Glutamatergic neuron (in vitro differentiated cells): ENCODE data around the gene CCDC33. TPM values are rescaled to one million over a fixed set of nuclear protein-coding genes. Genes with fewer than 3 reads are reported as not detected.

Experiments
- DNase-seq: peaks from one replicate; pipeline ENCODE4 v3.0.0; 2022
- H3K27ac Mint-ChIP-seq: one replicate; pipeline ENCODE4 v1.8.0; 2020; ENCODE audit warnings: mild to moderate bottlenecking, mixed read lengths, inconsistent platforms; ENCODE audit not compliant: unreplicated experiment
- H3K27me3 Mint-ChIP-seq: one replicate; pipeline ENCODE4 v1.8.0; 2020; ENCODE audit warnings: mild to moderate bottlenecking, moderate library complexity, mixed read lengths, inconsistent platforms; ENCODE audit not compliant: unreplicated experiment
- H3K36me3 Mint-ChIP-seq: one replicate; pipeline ENCODE4 v1.8.0; 2020; ENCODE audit warnings: mild to moderate bottlenecking, mixed read lengths, inconsistent platforms; ENCODE audit not compliant: unreplicated experiment
- H3K4me1 Mint-ChIP-seq: one replicate; pipeline ENCODE4 v1.8.0; 2020; ENCODE audit warnings: mild to moderate bottlenecking, low read depth, mixed read lengths, inconsistent platforms; ENCODE audit not compliant: unreplicated experiment
- H3K4me3 Mint-ChIP-seq: one replicate; pipeline ENCODE4 v1.8.0; 2020; ENCODE audit warnings: mild to moderate bottlenecking, mixed read lengths, inconsistent platforms; ENCODE audit not compliant: unreplicated experiment
- H3K9me3 Mint-ChIP-seq: one replicate; pipeline ENCODE4 v1.8.0; 2020; ENCODE audit warnings: mild to moderate bottlenecking, moderate library complexity, mixed read lengths, inconsistent platforms; ENCODE audit not compliant: unreplicated experiment
- CTCF ChIP-seq: fragments of 200-600 bp; sonication (generic); IDR thresholded peaks from one replicate; pipeline ENCODE4 v1.5.0; 2021; ENCODE audit not compliant: partially characterized antibody, unreplicated experiment
- long read RNA-seq: library from polyadenylated mRNA; unstranded; transcript quantifications from one replicate; pipeline ENCODE4 v2.0.0, GENCODE V29; 2020; ENCODE audit not compliant: unreplicated experiment
- total RNA-seq: library from RNA; stranded (reverse); fragmentation: NEBNext Ultra II Directional; extraction: Animal tissue kit (Norgen Biotek cat#: 25700); gene quantifications from one replicate; pipeline ENCODE4 v1.2.1, GENCODE V29; 2021; ENCODE audit not compliant: unreplicated experiment

The CCDC33 gene
- total RNA-seq = 0.49 TPM
- long read RNA-seq = 0 reads

DNA sequence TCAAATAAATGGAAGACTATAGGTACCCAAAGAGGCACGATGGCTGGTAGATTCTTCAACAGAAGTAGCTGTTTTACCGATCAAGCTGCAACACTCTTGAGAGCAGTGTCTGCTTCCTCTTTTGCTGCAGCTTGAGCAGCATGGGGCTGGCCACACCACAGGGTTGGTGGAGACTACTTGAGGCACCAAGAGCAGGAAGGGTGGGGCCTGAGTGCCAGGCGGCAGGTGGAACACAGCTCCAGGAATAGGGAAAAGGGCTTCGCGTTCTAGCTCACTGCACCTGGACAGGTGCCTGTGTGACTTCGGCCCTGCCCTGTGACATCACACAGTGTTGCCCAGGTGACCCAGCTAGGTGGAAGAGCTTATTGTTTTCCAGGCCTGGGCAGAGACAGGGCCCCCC is at the start of gene CCDC33:
Gene CCDC33 (plus strand): TSS at position 365 of the 400 bp plus-strand sequence. CDS start 394 bp downstream, outside the sequence.
- peaks cover 11% of the 10 kb centered on the region for H3K27me3 Mint-ChIP-seq
- H3K9me3 Mint-ChIP-seq = peaks cover 2% of the 10 kb centered on the region
- no peak within 1 kb of the TSS for H3K27ac Mint-ChIP-seq
- no peak for DNase-seq
- no peaks in the 10 kb centered on the region for H3K36me3 Mint-ChIP-seq
- H3K4me1 Mint-ChIP-seq = peaks cover 22% of the 10 kb centered on the region
- no peak for TF ChIP-seq CTCF
- no peak within 1 kb of the TSS for H3K4me3 Mint-ChIP-seq

DNA sequence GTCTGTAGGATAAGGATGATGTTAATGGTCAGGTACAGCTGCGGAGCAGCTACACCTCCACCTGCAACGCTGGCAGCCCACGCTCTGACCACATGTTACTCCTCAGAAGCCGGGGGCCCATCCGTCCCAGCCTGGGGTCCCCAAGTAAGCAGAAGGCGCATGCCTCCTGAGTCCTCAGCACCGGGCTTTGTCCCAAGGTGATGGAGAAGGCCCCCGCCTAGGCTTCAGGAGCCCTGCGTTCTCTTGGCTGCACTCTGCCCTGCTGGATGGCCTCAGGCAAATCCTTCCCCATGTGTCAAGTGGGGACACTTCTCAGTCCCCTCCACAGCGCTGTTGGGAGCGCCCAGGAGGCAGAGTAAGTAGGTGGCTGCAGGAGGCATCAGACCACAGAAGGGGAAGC is 47.9 kb upstream of the CCDC33 start:
- no peak for DNase-seq
- H3K36me3 Mint-ChIP-seq = no peaks in the 10 kb centered on the region
- no peak for TF ChIP-seq CTCF

GRCh38 chr15:74191798-74192197 is 44.3 kb upstream of the CCDC33 start:
- peaks cover 5% of the 10 kb centered on the region for H3K9me3 Mint-ChIP-seq
- TF ChIP-seq CTCF = no peak

More for the DNA sequence above, 47.9 kb upstream of the CCDC33 start:
- peaks cover 18% of the 10 kb centered on the region for H3K4me1 Mint-ChIP-seq
- no peak overlapping the region for H3K27ac Mint-ChIP-seq
- peaks cover 9% of the 10 kb centered on the region for H3K9me3 Mint-ChIP-seq
- H3K4me3 Mint-ChIP-seq = no peak overlapping the region
- H3K27me3 Mint-ChIP-seq = peaks cover 9% of the 10 kb centered on the region

DNA sequence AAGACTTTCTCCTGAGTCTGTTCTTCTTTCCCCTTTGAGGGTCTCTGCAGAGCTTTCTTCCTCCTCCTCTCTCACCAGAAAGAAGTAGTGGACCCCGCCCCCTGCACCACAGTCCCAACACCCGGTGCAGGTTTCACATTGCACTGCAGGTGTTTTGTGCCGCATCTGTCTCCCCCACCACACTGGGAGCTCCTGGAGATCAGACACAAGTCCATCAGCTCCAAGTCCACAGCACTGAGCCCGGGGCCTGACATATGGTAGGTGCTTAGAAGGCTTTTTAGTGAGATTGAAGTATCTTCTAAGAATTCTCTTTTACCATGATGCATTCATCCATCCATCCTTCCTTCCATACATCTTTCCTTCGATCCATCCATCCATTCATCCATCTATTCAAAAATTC is 43.4 kb upstream of the CCDC33 start:
- Mint-ChIP-seq H3K4me1 (peaks cover 13% of the 10 kb centered on the region), H3K9me3 (peaks cover 5% of the 10 kb centered on the region), H3K4me3 (peak overlapping the region; percentile 21), H3K36me3 (no peaks in the 10 kb centered on the region), H3K27me3 (peaks cover 8% of the 10 kb centered on the region), H3K27ac (no peak overlapping the region)
- no peak for TF ChIP-seq CTCF
- no peak for DNase-seq

More at GRCh38 chr15:74191798-74192197, 44.3 kb upstream of the CCDC33 start:
- no peak for DNase-seq
- no peak overlapping the region for H3K4me3 Mint-ChIP-seq
- H3K27me3 Mint-ChIP-seq = peaks cover 8% of the 10 kb centered on the region
- peaks cover 16% of the 10 kb centered on the region for H3K4me1 Mint-ChIP-seq
- no peaks in the 10 kb centered on the region for H3K36me3 Mint-ChIP-seq
- no peak overlapping the region for H3K27ac Mint-ChIP-seq

DNA sequence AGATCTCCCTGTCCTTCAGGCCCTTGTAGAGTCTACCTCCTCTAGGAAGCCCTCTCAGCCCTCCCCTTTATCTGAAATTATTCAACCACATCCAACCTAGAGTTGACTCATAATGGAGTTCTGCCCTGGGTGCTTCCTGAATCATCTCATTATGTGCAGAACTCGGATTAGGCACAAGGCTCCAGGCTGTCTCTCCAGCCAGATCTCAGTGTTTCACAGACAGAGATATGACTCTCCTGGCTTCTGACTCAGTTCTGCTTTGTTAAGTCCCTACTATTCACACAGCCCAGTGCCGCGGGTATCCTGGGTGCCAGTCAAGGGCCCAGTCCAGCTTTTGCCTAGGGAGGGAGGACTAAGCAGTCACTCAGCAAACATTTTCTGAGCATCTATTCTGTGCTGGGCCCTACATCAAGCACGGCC is 42.8 kb upstream of the CCDC33 start:
- DNase-seq = no peak
- no peak for TF ChIP-seq CTCF
- no peak overlapping the region for H3K4me3 Mint-ChIP-seq

More for the DNA sequence above, 42.8 kb upstream of the CCDC33 start:
- Mint-ChIP-seq H3K9me3 (peaks cover 5% of the 10 kb centered on the region), H3K4me1 (peaks cover 13% of the 10 kb centered on the region), H3K27ac (no peak overlapping the region), H3K27me3 (peaks cover 8% of the 10 kb centered on the region), H3K36me3 (no peaks in the 10 kb centered on the region)
